Small intestine (tissue), 7 donors: ENCODE data around the gene SLC10A7. TPM values are rescaled to one million over a fixed set of nuclear protein-coding genes. Genes with fewer than 3 reads are reported as not detected.

Source experiments
- DNase-seq, 2 donors: peaks; one replicate each; pipeline versions ENCODE4 v3.0.0 to v3.0.0-alpha.2; 2013
- FAIRE-seq: peaks from 2 replicates; lab custom pipeline; 2012; peaks lifted over from hg19 to GRCh38; lab: Jason Lieb, UNC
- H3K27ac ChIP-seq, 3 donors: one replicate each; pipeline ENCODE4 v1.5.1; 2013; ENCODE audit warnings: low read length in 2 of 3, mild to moderate bottlenecking in 2 of 3, control low read depth in 1 of 3, inconsistent platforms in 1 of 3, low read depth in 1 of 3, moderate library complexity in 1 of 3
- H3K27me3 ChIP-seq, 3 donors: one replicate each; pipeline ENCODE4 v1.6.1; 2013; ENCODE audit warnings: low read length in 3 of 3, inconsistent platforms in 1 of 3; ENCODE audit not compliant: control insufficient read depth in 3 of 3, insufficient read depth in 3 of 3
- H3K36me3 ChIP-seq, 3 donors: one replicate each; pipeline ENCODE4 v1.6.1; 2013; ENCODE audit warnings: low read length in 3 of 3, inconsistent platforms in 1 of 3, low read depth in 1 of 3, mild to moderate bottlenecking in 1 of 3, moderate library complexity in 1 of 3; ENCODE audit not compliant: control insufficient read depth in 3 of 3, insufficient read depth in 2 of 3
- H3K4me1 ChIP-seq, 3 donors: one replicate each; pipeline ENCODE4 v1.6.1; 2013; ENCODE audit warnings: low read length in 2 of 3, inconsistent platforms in 1 of 3, low read depth in 1 of 3, mild to moderate bottlenecking in 1 of 3, moderate library complexity in 1 of 3; ENCODE audit not compliant: control insufficient read depth in 3 of 3, insufficient read depth in 2 of 3
- H3K4me3 ChIP-seq, 3 donors: one replicate each; pipeline ENCODE4 v1.5.1; 2013; ENCODE audit warnings: low read length in 3 of 3, control low read depth in 1 of 3, inconsistent platforms in 1 of 3, low read depth in 1 of 3, mild to moderate bottlenecking in 1 of 3, moderate library complexity in 1 of 3
- H3K9me3 ChIP-seq, 2 donors: one replicate each; pipeline ENCODE4 v1.6.1; 2013; ENCODE audit warnings: low read depth in 1 of 2, low read length in 1 of 2; ENCODE audit not compliant: control insufficient read depth in 2 of 2, insufficient read depth in 1 of 2
- WGBS, 3 donors: extraction: QIAGEN DNeasy Blood & Tissue Kit; methylation state at CpG; one replicate each; pipeline ENCODE4 v1.1.7; 2013; 5-methylcytosine and 5-hydroxymethylcytosine counted together
- polyA plus RNA-seq, 4 donors: library from polyadenylated mRNA; stranded (reverse) in 3 of 4; unstranded in 1 of 4; fragments of 200-250 nt in 3 of 4; fragments of 120-200 nt in 1 of 4; gene quantifications; one replicate each; pipeline versions ENCODE4 v1.2.1 to v1.2.3, GENCODE V29; 2013
- donor health status: healthy with polysubstance abuse.
- donor health status: control.
- donor health status: control.
- donor health status: Bipolar disorder and iron deficiency.
- donor health status: healthy.

The SLC10A7 gene
- polyA plus RNA-seq, 4 donors, result 0.81 to 10.4 (median 3.8) TPM

- H3K9me3 ChIP-seq, result no peaks in the 10 kb centered on the region
- H3K4me3 ChIP-seq, result no peak overlapping the region
- no peaks in the 10 kb centered on the region for H3K36me3 ChIP-seq
- DNase-seq, result no peak
- no peaks in the 10 kb centered on the region for H3K4me1 ChIP-seq
- no peak overlapping the region for H3K27ac ChIP-seq
- 92 to 96% (median 94%) methylated on average over 1 of the region's 1 CpG for WGBS, 3 donors
- no peak for FAIRE-seq
- H3K27me3 ChIP-seq, result no peaks in the 10 kb centered on the region
These were observed 132.2 kb downstream of the SLC10A7 start for GRCh38 chr4:146389561-146389960.

DNA sequence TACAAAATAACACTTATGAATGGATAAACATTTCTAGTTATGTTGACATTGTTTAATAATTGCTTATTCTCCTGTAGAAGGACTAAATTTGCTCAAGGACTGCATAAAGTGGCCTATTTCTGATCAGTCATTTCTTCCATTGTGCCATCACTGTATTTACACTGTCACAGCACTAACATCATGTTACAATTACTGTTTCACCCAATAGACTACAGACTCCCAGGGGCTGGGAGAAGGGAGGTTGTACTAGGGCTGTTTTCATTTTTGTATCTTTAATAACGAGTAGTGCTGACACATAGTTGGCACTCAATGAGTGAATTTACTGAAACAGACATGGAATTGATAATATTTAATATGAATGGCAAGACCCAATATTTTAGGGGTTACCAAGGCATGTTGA is 139.5 kb downstream of the SLC10A7 start:
- Histone ChIP-seq H3K4me1 (no peaks in the 10 kb centered on the region), H3K27ac (no peak overlapping the region), H3K27me3 (no peaks in the 10 kb centered on the region), H3K4me3 (no peak overlapping the region), H3K9me3 (peaks cover 0 to 2% of the 10 kb centered on the region in 2 donors), H3K36me3 (no peaks in the 10 kb centered on the region)
- no peak for DNase-seq
- 77 to 84% (median 81%) methylated on average over 1 of the region's 1 CpG for WGBS, 3 donors
- FAIRE-seq, result no peak

DNA sequence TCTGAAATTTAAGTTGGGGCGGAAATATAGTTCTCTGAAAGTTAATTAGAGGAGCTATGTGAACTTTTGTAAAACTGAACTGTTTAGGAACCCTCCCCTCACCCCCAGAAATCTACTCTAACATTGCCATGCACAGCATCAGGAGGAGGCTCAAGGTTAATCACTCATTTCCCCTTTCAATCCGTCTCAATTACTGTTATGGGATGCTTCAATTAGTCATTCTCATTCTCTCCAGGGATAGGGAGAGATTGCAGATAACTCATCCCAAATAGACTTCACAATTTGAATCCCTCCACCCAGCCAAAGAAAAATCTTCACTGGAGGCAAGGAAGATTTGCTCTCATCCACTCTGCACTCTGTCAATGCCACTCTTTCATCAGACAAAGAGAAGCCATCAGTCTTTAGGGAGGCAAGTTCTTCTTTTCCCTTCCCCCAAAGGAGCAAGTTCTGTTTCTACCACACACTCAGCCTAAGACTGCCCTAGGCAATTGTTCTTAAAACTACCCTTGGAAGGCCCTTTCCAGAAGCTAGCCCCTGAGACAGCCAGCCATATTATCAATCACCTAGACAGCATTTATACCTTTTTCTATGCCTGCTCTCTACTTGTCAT is 140.4 kb downstream of the SLC10A7 start:
- DNase-seq, result no peak
- Histone ChIP-seq H3K4me1 (no peaks in the 10 kb centered on the region), H3K36me3 (no peaks in the 10 kb centered on the region), H3K27me3 (no peaks in the 10 kb centered on the region), H3K9me3 (peaks cover 0 to 9% of the 10 kb centered on the region in 2 donors), H3K27ac (no peak overlapping the region), H3K4me3 (no peak overlapping the region)
- FAIRE-seq, result no peak
- 80 to 89% (median 84%) methylated on average over 2 of the region's 2 CpGs for WGBS, 3 donors

DNA sequence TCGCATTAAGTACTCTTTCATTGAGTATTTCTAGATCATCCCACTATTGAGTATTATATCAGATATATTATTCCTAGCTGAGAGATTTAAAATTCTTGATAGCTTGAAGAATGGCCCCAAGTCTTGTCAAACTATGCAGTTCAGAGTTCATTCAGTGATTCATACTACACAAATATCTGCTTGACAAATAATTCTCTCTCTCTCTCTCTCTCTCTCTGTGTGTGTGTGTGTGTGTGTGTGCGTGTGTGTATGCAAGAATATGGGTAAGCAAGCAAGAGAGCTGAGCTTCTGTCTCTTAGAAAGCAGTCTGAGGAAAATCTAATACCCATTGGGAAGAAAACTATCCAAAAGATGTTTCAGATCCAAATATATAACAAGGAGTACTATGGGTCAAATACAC is 142.0 kb downstream of the SLC10A7 start:
- no peaks in the 10 kb centered on the region for H3K4me1 ChIP-seq
- no peak for FAIRE-seq
- H3K9me3 ChIP-seq, result peaks cover 0 to 14% of the 10 kb centered on the region in 2 donors
- WGBS, 3 donors, result 92 to 100% (median 95%) methylated on average over 2 of the region's 2 CpGs
- H3K27ac ChIP-seq, result no peak overlapping the region
- H3K36me3 ChIP-seq, result no peaks in the 10 kb centered on the region
- no peak overlapping the region for H3K4me3 ChIP-seq
- no peaks in the 10 kb centered on the region for H3K27me3 ChIP-seq
- DNase-seq, result peak in 1 of 2 donors; percentile 26

GRCh38 chr4:146371812-146372211 is 149.9 kb downstream of the SLC10A7 start:
- DNase-seq (no peak), FAIRE-seq (no peak)
- no peaks in the 10 kb centered on the region for H3K4me1 ChIP-seq
- WGBS, 3 donors, result 91 to 100% (median 94%) methylated on average over 1 of the region's 1 CpG
- H3K4me3 ChIP-seq, result no peak overlapping the region
- H3K9me3 ChIP-seq, result peaks cover 0 to 9% of the 10 kb centered on the region in 2 donors
- no peaks in the 10 kb centered on the region for H3K27me3 ChIP-seq
- no peaks in the 10 kb centered on the region for H3K36me3 ChIP-seq
- no peak overlapping the region for H3K27ac ChIP-seq

DNA sequence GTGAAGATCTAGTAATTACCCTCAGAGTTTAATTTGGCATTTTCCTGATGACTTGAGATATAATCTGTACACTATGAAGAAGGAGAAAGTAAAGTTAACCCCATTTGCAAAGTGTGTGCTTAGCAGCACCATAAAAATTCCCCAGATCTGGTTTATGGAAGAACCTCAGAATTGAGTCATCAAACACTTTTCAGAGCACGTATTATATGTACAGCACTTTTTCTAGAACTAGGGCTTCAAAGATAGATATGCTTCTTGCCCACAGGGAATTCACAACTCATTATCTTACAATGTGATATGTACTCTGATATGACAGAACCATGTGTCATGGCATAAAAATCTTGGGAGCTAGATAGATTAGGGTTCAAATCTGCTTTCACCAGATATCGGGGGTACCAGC is 150.9 kb downstream of the SLC10A7 start:
- no peaks in the 10 kb centered on the region for H3K4me1 ChIP-seq
- WGBS, 3 donors, result 87 to 95% (median 88%) methylated on average over 2 of the region's 2 CpGs
- no peak overlapping the region for H3K27ac ChIP-seq
- no peak overlapping the region for H3K4me3 ChIP-seq
- FAIRE-seq (no peak), DNase-seq (no peak)
- H3K9me3 ChIP-seq, result no peaks in the 10 kb centered on the region
- H3K27me3 ChIP-seq, result no peaks in the 10 kb centered on the region
- no peaks in the 10 kb centered on the region for H3K36me3 ChIP-seq

DNA sequence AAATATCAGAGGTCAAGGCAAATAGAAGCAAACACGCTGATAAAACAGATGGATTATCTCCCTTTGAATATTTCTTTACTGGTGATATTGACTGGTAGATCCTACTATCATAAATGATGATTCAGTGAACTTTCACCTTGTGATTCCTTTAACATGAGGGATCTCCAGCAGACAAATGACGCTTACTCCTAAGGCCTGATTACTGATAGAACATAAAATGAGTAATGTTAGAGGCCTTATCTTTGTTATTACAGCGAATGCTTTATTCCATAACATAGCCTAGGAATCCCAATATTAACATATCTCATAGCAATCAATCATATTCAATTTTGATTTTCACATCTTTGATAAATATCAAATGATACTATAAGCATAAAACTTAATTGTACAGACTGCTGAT is 152.3 kb downstream of the SLC10A7 start:
- 43 to 76% (median 67%) methylated on average over 3 of the region's 3 CpGs for WGBS, 3 donors
- Histone ChIP-seq H3K4me3 (no peak overlapping the region), H3K36me3 (no peaks in the 10 kb centered on the region), H3K27me3 (no peaks in the 10 kb centered on the region), H3K27ac (no peak overlapping the region), H3K9me3 (no peaks in the 10 kb centered on the region), H3K4me1 (no peaks in the 10 kb centered on the region)
- DNase-seq (peak in 1 of 2 donors; percentile 31), FAIRE-seq (no peak)

- H3K4me1 ChIP-seq, result no peaks in the 10 kb centered on the region
- FAIRE-seq, result no peak
- H3K36me3 ChIP-seq, result no peaks in the 10 kb centered on the region
- no peak for DNase-seq
- no peaks in the 10 kb centered on the region for H3K27me3 ChIP-seq
- H3K9me3 ChIP-seq, result no peaks in the 10 kb centered on the region
- WGBS, 3 donors, result 84 to 96% (median 85%) methylated on average over 2 of the region's 2 CpGs
- no peak overlapping the region for H3K4me3 ChIP-seq
- no peak overlapping the region for H3K27ac ChIP-seq
These were observed 153.5 kb downstream of the SLC10A7 start for GRCh38 chr4:146368209-146368608.

- 84 to 100% (median 89%) methylated on average over 1 of the region's 1 CpG for WGBS, 3 donors
- no peaks in the 10 kb centered on the region for H3K27me3 ChIP-seq
- H3K27ac ChIP-seq, result no peak overlapping the region
- no peaks in the 10 kb centered on the region for H3K9me3 ChIP-seq
- DNase-seq (no peak), FAIRE-seq (no peak)
- no peaks in the 10 kb centered on the region for H3K4me1 ChIP-seq
- H3K4me3 ChIP-seq, result no peak overlapping the region
- H3K36me3 ChIP-seq, result no peaks in the 10 kb centered on the region
These were observed 154.4 kb downstream of the SLC10A7 start for GRCh38 chr4:146367347-146367746.
